ENCODE results near the gene REEP5. TPM values are rescaled to one million over a fixed set of nuclear protein-coding genes. Genes with fewer than 3 reads are reported as not detected.

REEP5 gene
- total and polyA plus RNA-seq, 2 of the 13 experiments (the other 11 are each of a cell fraction or from before 2014, with no cell fraction given) = 49.4 to 239 TPM

DNA sequence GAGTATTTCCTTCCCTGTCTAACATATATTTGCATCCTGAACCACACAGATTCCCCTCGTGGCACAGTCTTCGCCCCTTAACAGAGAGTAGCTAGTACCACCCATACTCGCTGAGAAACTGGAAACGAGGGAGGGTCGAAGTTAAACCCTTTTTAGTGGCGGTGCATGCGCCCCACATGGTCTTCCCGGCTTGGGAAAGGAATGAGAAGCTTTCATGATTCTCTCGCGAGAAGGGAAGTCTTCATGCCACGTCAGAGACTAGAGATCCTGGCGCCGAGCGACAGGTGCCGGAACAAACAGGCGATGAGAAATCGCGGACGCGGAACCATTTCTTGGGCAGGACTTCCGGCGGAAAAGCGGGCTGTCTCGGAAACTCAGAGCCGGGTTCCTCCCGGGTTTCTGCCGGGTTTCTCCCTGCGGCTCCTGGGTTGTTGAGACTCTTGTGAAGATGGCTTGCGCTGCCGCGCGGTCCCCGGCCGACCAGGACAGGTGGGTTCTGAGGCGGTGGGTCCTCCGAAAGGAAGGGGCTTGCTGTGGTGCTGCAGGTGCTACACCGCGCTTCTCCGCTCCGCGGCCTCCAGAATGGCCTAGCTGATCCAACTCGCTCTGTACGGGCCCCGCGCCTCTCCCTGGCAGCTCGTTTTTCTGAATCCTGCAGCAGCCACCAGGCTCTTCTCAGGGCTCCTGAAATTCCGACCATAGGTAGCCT, 60.9 kb downstream of the REEP5 start, which contains the start of gene SRP19 (continued):
- peak; percentile 70; the same call in 1 of the 2 replicates for TF ChIP-seq BRD4 (CRISPR knock-in tag; IDR thresholded peaks at IDR 0.05)
- TF ChIP-seq, protein P1, sequence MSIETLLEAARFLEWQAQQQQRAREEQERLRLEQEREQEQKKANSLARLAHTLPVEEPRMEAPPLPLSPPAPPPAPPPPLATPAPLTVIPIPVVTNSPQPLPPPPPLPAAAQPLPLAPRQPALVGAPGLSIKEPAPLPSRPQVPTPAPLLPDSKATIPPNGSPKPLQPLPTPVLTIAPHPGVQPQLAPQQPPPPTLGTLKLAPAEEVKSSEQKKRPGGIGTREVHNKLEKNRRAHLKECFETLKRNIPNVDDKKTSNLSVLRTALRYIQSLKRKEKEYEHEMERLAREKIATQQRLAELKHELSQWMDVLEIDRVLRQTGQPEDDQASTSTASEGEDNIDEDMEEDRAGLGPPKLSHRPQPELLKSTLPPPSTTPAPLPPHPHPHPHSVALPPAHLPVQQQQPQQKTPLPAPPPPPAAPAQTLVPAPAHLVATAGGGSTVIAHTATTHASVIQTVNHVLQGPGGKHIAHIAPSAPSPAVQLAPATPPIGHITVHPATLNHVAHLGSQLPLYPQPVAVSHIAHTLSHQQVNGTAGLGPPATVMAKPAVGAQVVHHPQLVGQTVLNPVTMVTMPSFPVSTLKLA (IDR thresholded peaks at IDR 0.05) = no peak
- peak; percentile 94 for TF ChIP-seq POGZ (CRISPR knock-in tag; IDR thresholded peaks at IDR 0.05)
- TF ChIP-seq, protein P2, sequence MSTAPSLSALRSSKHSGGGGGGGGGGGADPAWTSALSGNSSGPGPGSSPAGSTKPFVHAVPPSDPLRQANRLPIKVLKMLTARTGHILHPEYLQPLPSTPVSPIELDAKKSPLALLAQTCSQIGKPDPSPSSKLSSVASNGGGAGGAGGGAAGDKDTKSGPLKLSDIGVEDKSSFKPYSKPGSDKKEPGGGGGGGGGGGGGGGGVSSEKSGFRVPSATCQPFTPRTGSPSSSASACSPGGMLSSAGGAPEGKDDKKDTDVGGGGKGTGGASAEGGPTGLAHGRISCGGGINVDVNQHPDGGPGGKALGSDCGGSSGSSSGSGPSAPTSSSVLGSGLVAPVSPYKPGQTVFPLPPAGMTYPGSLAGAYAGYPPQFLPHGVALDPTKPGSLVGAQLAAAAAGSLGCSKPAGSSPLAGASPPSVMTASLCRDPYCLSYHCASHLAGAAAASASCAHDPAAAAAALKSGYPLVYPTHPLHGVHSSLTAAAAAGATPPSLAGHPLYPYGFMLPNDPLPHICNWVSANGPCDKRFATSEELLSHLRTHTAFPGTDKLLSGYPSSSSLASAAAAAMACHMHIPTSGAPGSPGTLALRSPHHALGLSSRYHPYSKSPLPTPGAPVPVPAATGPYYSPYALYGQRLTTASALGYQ (CRISPR knock-in tag; IDR thresholded peaks at IDR 0.05) = 0 out of 2 replicates have a peak, but pooled peaks have one; percentile 58
- peak; percentile 86 for TF ChIP-seq MIXL1 (CRISPR knock-in tag; IDR thresholded peaks at IDR 0.05)
- TF ChIP-seq SRY (CRISPR knock-in tag; IDR thresholded peaks at IDR 0.05) = peak; percentile 88; the same call in 1 of the 2 replicates
- peak; percentile 66; the same call in 1 of the 2 replicates for TF ChIP-seq ZNF749 (CRISPR knock-in tag; IDR thresholded peaks at IDR 0.05; ENCODE audit: borderline replicate concordance)
- peak; percentile 69; the same call in 1 of the 2 replicates for TF ChIP-seq MIER2 (CRISPR knock-in tag; IDR thresholded peaks at IDR 0.05)
- no peak for TF ChIP-seq SOX6 (IDR thresholded peaks at IDR 0.05)
- TF ChIP-seq SOX6 (CRISPR knock-in tag; IDR thresholded peaks at IDR 0.05) = peak; percentile 40; the same call in 1 of the 2 replicates
- TF ChIP-seq ZNF20 (CRISPR knock-in tag; IDR thresholded peaks at IDR 0.05) = peak; percentile 21; the same call in 1 of the 2 replicates
- TF ChIP-seq ZNF746 (CRISPR knock-in tag; IDR thresholded peaks at IDR 0.05) = no peak
- no peak for TF ChIP-seq MTA3 (CRISPR knock-in tag; IDR thresholded peaks at IDR 0.05)
- peak; percentile 80; the same call in 1 of the 2 replicates for TF ChIP-seq NFATC3 (CRISPR knock-in tag; IDR thresholded peaks at IDR 0.05)
- peak; percentile 57; the same call in 1 of the 2 replicates for TF ChIP-seq ESRRA (CRISPR knock-in tag; IDR thresholded peaks at IDR 0.05; ENCODE audit: low read depth)
- TF ChIP-seq RXRB (CRISPR knock-in tag; IDR thresholded peaks at IDR 0.05; ENCODE audit: borderline replicate concordance) = peak; percentile 60
- TF ChIP-seq, protein P3, sequence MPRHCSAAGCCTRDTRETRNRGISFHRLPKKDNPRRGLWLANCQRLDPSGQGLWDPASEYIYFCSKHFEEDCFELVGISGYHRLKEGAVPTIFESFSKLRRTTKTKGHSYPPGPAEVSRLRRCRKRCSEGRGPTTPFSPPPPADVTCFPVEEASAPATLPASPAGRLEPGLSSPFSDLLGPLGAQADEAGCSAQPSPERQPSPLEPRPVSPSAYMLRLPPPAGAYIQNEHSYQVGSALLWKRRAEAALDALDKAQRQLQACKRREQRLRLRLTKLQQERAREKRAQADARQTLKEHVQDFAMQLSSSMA (CRISPR knock-in tag; IDR thresholded peaks at IDR 0.05) = 0 out of 2 replicates have a peak, but pooled peaks have one; percentile 23
- TF ChIP-seq, protein P4, sequence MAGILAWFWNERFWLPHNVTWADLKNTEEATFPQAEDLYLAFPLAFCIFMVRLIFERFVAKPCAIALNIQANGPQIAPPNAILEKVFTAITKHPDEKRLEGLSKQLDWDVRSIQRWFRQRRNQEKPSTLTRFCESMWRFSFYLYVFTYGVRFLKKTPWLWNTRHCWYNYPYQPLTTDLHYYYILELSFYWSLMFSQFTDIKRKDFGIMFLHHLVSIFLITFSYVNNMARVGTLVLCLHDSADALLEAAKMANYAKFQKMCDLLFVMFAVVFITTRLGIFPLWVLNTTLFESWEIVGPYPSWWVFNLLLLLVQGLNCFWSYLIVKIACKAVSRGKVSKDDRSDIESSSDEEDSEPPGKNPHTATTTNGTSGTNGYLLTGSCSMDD (CRISPR knock-in tag; IDR thresholded peaks at IDR 0.05) = peak; percentile 94
- TF ChIP-seq MAF1 (CRISPR knock-in tag; IDR thresholded peaks at IDR 0.05; ENCODE audit: borderline replicate concordance) = 0 out of 2 replicates have a peak, but pooled peaks have one; percentile 32
- TF ChIP-seq ZNF335 (CRISPR knock-in tag; IDR thresholded peaks at IDR 0.05) = 0 out of 2 replicates have a peak, but pooled peaks have one; percentile 79
- TF ChIP-seq, protein P5, sequence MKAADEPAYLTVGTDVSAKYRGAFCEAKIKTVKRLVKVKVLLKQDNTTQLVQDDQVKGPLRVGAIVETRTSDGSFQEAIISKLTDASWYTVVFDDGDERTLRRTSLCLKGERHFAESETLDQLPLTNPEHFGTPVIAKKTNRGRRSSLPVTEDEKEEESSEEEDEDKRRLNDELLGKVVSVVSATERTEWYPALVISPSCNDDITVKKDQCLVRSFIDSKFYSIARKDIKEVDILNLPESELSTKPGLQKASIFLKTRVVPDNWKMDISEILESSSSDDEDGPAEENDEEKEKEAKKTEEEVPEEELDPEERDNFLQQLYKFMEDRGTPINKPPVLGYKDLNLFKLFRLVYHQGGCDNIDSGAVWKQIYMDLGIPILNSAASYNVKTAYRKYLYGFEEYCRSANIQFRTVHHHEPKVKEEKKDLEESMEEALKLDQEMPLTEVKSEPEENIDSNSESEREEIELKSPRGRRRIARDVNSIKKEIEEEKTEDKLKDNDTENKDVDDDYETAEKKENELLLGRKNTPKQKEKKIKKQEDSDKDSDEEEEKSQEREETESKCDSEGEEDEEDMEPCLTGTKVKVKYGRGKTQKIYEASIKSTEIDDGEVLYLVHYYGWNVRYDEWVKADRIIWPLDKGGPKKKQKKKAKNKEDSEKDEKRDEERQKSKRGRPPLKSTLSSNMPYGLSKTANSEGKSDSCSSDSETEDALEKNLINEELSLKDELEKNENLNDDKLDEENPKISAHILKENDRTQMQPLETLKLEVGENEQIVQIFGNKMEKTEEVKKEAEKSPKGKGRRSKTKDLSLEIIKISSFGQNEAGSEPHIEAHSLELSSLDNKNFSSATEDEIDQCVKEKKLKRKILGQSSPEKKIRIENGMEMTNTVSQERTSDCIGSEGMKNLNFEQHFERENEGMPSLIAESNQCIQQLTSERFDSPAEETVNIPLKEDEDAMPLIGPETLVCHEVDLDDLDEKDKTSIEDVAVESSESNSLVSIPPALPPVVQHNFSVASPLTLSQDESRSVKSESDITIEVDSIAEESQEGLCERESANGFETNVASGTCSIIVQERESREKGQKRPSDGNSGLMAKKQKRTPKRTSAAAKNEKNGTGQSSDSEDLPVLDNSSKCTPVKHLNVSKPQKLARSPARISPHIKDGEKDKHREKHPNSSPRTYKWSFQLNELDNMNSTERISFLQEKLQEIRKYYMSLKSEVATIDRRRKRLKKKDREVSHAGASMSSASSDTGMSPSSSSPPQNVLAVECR (CRISPR knock-in tag; IDR thresholded peaks at IDR 0.05; ENCODE audit: borderline replicate concordance) = peak; percentile 77; the same call in 1 of the 2 replicates
